D721Med (cell line): ENCODE data around the gene DCAF12.
"Not testable (repeated sequence)": the region's sequence is repeated elsewhere in the genome, so short reads cannot be mapped to it uniquely, and the experiment has no call there.

ENCODE experiments used
- DNase-seq: peaks from one replicate; pipeline ENCODE4 v3.0.0; 2011; ENCODE audit warnings: low spot score; ENCODE audit not compliant: insufficient read length
- FAIRE-seq: peaks from 2 replicates; lab custom pipeline; 2011; peaks lifted over from hg19 to GRCh38; lab: Jason Lieb, UNC
- TF ChIP-seq, protein P1 (sequence below): IDR thresholded peaks from 2 replicates; pipeline ENCODE4 v1.5.1; 2012; ENCODE audit warnings: mild to moderate bottlenecking, control low read depth; ENCODE audit not compliant: insufficient read depth; ENCODE audit errors: missing control alignments

The DCAF12 gene

DNA sequence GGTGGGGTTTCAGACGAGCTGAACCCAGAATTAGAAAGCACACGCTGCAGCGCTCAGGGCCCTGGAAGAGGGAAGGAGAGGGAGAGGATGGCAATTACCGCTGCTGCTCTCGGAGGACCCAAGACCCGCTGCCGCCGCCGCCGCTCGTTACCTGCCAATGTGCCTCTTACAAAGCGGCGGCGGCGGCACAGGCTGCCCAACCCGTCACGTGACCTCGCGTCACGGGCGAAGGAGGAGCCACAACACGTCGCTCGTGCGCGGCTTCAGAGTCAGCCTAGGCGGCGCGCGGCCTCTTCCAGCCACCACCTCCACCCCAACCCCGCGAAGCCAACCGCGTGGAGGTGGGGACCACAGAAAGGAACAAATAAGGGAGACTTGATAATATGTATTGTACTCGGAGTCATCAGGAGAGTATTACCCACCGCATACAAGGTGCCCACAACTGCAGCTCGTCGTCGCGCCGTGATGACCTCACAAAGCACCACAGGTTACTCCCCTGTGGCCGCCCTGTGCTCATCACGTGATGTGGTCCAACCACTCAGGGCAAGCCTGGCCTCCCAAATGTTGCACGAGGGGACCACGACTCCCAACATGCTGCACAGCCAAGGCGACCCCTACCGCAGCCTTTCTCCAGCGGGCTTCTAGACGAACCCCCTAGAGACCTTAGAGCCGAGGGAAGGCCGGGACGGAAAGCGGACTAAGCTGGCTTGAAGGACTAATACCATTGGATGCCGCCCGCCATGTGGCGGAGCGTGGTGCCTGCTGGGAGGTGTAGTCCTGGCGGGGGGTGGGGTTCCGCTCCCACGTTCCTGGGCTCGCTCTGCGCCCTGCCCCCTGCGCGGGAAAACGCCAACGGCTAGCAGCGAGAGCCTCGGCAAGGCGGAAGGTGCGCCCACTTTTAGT lies 77.5 kb downstream of the DCAF12 start, which contains the start of gene UBAP2:
TSS of gene UBAP2 (minus strand) at position 161 of the 903 bp plus-strand sequence. CDS start 31,739 bp downstream, outside the sequence.
- DNase-seq (peak; percentile 62), FAIRE-seq (no peak)
- TF ChIP-seq, protein P1, sequence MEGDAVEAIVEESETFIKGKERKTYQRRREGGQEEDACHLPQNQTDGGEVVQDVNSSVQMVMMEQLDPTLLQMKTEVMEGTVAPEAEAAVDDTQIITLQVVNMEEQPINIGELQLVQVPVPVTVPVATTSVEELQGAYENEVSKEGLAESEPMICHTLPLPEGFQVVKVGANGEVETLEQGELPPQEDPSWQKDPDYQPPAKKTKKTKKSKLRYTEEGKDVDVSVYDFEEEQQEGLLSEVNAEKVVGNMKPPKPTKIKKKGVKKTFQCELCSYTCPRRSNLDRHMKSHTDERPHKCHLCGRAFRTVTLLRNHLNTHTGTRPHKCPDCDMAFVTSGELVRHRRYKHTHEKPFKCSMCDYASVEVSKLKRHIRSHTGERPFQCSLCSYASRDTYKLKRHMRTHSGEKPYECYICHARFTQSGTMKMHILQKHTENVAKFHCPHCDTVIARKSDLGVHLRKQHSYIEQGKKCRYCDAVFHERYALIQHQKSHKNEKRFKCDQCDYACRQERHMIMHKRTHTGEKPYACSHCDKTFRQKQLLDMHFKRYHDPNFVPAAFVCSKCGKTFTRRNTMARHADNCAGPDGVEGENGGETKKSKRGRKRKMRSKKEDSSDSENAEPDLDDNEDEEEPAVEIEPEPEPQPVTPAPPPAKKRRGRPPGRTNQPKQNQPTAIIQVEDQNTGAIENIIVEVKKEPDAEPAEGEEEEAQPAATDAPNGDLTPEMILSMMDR: peak; percentile 3

GRCh38 chr9:34047864-34048726 lies 78.4 kb downstream of the DCAF12 start:
- TF ChIP-seq, protein P1: no peak
- DNase-seq (no peak), FAIRE-seq (no peak)

- TF ChIP-seq, protein P1: no peak
- DNase-seq (no peak), FAIRE-seq (no peak)
These were observed 79.6 kb downstream of the DCAF12 start for GRCh38 chr9:34046784-34047379.

DNA sequence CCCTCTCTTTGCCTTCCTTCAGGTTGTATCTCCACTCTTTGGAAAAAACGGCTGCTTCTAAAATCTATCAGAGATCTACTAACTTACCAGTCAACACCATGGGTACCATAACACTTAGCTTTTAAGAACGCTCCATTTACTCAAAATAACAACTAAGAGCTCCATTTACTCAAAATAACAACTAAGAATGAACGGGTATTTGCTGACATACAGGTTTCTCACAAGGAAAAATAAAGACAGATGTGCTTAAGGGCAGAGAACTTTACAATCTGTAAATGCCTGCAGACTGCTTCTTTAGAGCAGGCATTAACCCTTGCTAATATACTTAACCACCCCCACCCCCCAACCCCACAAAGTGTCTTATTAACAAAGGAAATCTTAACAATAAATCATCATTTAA lies 80.6 kb downstream of the DCAF12 start:
- DNase-seq (no peak), FAIRE-seq (no peak)
- TF ChIP-seq, protein P1: no peak

- DNase-seq, FAIRE-seq: not testable (repeated sequence)
These were observed 84.4 kb downstream of the DCAF12 start for GRCh38 chr9:34042074-34042473.

DNA sequence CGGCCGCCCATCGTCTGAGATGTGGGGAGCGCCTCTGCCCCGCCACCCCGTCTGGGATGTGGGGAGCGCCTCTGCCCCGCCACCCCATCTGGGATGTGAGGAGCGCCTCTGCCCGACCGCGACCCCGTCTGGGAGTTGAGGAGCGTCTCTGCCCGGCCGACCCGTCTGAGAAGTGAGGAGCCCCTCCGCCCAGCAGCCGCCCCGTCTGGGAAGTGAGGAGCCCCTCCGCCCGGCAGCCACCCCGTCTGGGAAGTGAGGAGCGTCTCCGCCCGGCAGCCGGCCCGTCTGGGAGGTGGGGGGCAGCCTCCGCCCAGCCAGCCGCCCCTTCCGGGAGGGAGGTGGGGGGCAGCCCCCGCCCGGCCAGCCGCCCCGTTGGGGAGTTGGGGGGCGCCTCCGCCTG lies 87.6 kb downstream of the DCAF12 start:
- not testable (repeated sequence) for FAIRE-seq, DNase-seq

GRCh38 chr9:34037626-34038025 lies 88.9 kb downstream of the DCAF12 start:
- FAIRE-seq (no peak), DNase-seq (no peak)
- TF ChIP-seq, protein P1: no peak
